GM18861 (cell line): Measurements from ENCODE around the gene HHATL.
"Not testable (repeated sequence)": the region's sequence is repeated elsewhere in the genome, so short reads cannot be mapped to it uniquely, and the experiment has no call there.

Experiments used
- ATAC-seq: cut with Tn5 transposase; IDR thresholded peaks from one replicate; pipeline ENCODE4 v1.9.1; 2021; ENCODE audit not compliant: unreplicated experiment

Gene HHATL

GRCh38 chr3:42734263-42734860 lies 31.8 kb upstream of the HHATL start:
- ATAC-seq, result no peak

DNA sequence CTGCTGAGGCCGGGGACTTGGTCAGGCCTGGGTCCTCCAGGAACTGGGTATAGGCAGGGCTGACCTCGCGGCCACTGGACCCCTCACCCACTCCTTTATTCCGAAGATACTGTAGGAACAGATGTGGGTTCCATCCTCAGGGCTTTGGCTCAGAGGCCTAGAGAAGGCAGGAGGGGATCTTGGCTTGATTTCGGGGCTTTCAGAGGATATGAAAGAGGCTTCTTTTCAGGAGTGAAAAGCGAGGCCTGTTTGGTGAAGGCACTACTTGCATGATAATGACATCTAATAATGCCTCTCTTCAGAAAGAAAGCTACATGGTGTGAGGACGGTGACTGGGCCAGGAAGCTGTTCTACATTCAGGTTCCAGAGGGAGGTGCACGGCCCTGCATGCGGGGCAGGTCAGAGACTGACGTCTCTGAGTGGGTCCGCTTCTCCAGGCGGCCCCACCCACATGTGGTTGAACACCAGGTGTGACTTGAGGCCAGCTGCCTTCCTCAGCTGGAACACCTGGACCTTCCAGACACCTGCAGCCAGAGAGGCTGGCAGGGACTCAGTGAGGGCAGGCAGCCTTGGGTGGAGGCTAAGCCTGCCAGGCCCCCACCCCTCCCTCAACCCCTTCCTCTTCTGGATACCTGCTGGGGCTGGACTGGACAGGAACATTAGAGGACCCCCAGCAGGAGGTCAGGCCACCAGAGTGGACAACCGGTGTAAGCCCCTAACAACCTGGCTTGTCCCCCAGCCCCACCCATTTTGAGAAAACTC lies 31.1 kb upstream of the HHATL start:
- ATAC-seq, result no peak

DNA sequence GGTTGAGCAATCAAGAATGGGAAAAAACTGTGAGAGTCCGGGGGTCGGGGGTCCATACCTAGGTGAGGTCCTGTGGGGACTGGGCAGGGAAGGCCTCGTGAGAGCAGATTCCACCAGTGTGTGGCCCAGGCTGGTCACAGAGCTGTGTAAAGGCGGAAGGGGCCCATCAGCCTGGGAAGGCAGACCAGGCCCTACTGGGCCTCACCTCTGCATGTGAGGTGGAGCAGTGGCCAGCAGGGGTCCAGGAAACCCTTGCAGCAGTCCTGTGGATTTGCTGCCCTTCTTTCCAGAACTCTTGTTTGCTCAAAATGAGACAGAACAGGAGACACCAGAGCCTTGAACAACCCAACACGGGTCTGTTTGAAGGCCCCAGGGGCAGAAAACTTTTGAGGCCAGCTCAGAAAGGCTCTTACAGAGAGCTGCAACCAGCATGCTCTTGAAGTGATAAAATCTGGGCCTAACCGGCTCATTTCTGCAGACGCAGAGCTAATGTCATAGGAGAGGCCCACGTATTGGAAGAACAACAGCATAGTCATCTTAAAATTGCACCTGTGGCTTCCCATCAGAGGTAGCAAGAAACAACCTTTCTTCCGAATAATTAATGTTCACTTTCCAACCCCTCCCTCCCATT lies 30.3 kb upstream of the HHATL start:
- ATAC-seq, result no peak

DNA sequence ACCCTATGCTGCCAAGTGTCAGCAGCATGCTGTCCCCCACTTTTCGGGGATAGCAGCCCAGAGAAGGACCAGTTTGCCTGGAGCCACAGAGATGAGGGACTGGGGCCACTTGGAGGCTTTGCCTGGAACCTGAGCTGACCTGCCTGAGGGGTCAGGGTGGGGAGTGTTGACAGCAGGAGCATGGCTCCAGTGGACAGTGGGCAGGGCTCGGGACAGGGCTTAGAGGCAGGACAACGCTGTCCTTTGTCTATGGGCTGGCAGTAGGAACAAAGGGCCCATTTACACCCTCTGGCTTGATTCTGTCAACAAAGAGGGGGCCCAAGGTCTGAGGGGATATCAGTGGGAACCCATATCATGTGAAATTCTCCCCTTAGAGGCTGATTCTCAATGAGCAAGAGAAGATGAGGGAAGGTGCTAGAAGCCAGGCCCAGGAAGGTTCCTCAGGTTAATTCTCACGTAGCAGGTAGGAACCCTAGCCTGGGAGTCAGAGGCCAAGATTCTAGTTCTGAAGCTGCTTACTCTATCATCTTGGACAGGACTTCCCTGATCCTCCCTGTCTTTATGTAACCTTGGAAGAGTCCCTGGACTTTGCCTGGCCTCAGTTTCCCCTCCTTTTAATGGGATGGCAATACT lies 29.7 kb upstream of the HHATL start:
- ATAC-seq, result no peak

- ATAC-seq, result no peak
Measured at GRCh38 chr3:42731476-42732195, 29.0 kb upstream of the HHATL start.

DNA sequence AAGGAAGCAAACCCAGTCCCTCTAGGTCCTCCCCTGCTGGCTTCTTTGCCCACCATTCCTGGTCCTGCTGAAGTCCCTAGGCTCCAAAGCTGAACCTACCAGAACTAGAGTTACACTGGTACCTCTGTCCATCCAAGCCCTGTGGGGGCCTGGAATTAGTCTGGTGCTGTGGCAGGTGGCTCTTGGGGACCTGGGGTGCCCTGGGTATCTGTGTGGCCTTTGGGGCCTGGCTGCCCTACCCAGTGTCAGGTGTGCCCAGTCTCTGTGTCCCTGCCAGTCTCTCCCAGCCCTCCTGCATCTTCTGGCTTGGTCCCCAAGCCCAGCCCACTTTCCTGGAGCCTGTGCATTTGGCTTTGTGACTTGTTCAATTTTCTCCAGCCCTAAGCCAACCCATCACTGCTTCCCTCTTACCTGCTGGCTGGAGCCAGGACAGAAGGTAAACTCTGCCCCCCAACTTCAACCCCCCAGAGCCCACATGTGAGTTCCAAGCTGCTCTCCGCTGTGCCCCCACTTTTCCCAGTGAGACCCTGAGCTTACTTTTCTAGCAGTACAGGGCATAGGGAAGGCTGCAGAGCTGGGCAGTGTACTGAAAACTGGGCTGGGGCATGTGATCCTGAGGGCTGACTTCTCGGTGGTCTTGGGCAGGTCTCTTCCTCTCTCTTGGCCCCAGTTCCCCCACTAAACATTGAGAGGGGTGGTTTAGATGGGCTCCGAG lies 28.3 kb upstream of the HHATL start:
- no peak for ATAC-seq

DNA sequence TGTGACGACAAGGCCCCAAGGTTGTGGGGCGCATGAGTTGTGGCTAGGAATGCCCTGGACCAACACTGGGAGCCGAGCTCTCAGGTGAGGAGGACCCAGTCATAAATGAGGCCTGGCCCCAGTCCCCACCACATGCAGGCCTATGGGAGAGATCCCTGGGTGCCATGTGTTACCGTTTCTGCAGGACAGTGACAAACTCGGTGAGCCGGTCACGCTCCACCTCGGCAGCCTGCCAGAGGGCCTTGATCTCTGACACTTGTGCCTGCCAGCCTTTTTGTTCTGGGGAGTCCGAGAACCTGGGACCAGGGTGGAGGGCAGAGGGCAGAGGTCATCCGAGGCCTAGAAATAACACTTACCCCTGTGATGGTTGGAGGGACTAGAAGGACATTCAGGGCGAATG lies 27.7 kb upstream of the HHATL start:
- no peak for ATAC-seq

DNA sequence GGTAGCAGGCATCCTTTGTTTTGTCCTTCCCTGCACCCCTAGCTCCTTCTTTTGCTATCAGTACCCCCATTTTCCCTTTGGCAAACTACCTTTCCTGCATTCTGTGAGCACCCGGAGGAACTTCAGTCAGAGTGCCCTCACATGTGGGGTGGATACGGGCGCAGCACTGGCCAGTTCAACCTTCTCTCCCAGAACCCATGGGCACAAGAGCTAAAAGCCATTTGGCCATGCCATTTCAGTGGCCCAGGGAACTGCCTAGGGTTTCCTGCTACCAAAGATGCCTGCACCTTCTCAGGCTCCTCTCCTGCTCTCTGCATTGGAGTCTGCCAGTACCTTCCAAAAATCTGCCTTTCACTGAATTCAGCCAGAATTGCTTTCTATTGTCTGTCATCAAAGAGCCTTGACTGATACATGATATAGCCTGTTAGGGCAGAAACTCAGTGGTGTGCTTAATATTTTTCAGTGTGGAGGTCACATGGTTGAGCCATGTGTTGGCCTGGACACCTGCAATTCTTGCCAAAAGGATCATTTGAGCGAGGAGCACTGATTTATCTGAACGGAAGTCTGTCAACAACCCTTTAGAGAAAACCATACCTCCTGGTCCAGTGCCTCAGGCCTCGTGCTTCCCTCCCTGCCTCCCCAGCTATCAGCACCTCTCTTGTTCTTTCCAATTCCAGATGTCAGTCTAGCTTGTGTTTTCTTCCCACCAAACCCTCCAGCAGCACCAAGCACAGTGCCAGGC lies 27.0 kb upstream of the HHATL start:
- ATAC-seq, result no peak

- ATAC-seq, result no peak
Measured at GRCh38 chr3:42728668-42729364, 26.2 kb upstream of the HHATL start.

DNA sequence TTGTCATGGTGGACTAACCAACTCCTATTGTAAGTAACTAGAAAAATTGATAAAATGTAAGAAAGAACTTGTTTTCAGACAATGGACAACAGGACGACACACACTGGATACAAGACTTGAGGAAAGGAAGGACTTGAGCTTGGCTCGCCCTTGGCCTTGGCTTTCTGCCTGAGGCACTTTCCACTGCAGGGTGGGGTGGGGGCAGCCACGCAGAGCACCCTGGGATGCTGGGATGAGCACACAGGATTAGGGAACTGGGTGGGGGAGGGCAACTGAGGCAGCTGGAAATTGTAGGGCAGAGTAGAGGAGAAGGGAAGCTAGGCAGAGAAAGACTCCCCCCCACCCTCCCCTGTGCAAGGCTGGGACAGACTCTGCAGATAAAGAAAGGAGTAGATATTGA lies 25.5 kb upstream of the HHATL start:
- ATAC-seq, result no peak

GRCh38 chr3:42725454-42725853 lies 22.9 kb upstream of the HHATL start:
- no peak for ATAC-seq

DNA sequence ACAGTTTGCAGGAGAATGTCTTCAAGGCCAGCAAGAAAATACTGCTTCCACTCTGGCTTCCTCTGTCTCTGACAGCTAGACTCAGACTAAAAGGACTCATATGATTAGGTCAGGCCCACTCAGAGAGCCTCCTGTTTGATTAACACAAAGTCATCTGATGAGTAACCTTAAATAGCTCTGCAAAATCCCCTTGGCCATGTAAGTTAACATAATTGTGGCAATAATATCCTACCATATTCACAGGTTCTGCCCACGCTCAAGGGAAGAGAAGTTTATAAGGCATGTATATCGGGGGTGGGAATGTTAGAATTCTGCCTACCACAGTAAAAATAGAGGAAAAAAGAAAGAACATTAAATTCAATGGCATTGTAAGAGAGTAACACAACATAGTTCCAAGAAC lies 20.6 kb upstream of the HHATL start:
- ATAC-seq, result no peak

DNA sequence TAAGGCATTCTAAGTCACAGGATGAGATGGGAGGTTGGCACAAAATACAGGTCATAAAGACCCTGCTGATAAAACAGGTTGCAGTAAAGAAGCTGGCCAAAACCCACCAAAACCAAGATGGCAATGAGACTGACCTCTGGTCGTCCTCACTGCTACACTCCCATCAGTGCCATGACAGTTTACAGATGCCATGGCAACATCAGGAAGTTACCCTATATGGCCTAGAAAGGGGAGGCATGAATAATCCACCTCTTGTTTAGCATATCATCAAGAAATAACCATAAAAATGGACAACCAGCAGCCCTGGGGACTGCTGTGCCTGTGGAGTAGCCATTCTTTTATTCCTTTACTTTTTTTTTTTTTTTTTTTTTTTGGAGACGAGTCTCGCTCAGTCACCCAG lies 19.8 kb upstream of the HHATL start:
- not testable (repeated sequence) for ATAC-seq

- ATAC-seq, result no peak
Measured at GRCh38 chr3:42721690-42722089, 19.1 kb upstream of the HHATL start.

- ATAC-seq, result no peak
Measured at GRCh38 chr3:42720126-42720525, 17.5 kb upstream of the HHATL start.

GRCh38 chr3:42719002-42719401 lies 16.4 kb upstream of the HHATL start:
- no peak for ATAC-seq

GRCh38 chr3:42718338-42718737 lies 15.7 kb upstream of the HHATL start:
- no peak for ATAC-seq

DNA sequence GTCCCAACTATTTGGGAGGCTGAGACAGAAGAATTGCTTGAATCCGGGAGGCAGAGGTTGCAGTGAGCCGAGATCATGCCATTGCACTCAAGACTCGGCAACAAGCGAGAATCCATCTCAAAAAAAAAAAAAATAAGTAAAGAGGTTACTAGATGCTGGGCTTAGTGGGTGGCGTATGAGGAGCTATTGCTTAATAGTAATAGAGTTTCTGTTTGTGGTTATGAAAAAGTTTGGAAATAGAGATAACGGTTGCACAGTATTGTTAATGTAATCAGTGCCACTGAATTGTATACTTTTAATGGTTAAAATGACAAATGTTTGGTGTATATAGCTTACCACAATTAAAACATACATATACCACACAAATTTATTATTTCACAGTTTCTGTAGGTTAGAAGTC lies 14.7 kb upstream of the HHATL start:
- ATAC-seq, result no peak

GRCh38 chr3:42714171-42714852 lies 11.7 kb upstream of the HHATL start:
- no peak for ATAC-seq
